ENCODE results near the gene NAV2.

DNA sequence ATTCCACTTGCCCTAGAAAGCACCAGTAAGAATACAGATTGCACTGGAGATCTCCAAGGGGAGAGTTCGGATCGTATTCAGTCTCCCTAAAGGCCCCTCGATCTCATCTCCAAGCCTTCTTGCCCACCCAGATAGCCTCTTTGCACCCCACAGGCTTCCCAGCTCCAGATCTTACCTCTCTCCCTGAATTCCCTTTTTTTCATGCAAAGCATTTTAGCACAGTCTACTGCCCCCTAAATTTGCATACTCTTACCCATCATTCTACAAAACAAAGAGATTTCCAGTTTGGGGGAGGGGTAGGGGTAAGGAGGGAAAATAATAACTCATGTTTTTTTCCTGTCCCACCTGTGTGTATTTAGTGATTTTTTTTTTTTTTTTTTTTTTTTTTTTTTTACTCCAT is 105.2 kb downstream of the NAV2 start:
- TF ChIP-seq, protein P1, sequence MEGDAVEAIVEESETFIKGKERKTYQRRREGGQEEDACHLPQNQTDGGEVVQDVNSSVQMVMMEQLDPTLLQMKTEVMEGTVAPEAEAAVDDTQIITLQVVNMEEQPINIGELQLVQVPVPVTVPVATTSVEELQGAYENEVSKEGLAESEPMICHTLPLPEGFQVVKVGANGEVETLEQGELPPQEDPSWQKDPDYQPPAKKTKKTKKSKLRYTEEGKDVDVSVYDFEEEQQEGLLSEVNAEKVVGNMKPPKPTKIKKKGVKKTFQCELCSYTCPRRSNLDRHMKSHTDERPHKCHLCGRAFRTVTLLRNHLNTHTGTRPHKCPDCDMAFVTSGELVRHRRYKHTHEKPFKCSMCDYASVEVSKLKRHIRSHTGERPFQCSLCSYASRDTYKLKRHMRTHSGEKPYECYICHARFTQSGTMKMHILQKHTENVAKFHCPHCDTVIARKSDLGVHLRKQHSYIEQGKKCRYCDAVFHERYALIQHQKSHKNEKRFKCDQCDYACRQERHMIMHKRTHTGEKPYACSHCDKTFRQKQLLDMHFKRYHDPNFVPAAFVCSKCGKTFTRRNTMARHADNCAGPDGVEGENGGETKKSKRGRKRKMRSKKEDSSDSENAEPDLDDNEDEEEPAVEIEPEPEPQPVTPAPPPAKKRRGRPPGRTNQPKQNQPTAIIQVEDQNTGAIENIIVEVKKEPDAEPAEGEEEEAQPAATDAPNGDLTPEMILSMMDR (optimal IDR thresholded peaks at IDR 0.05 in 1 of 3, IDR thresholded peaks at IDR 0.05 in 1 of 3, conservative IDR thresholded peaks at IDR 0.05 in 1 of 3; ENCODE audit: extremely low read depth in 1 of 3, insufficient read depth in 2 of 3, low read length in 3 of 3): no peak
- no peak for TF ChIP-seq EZH2 (IDR thresholded peaks at IDR 0.05; ENCODE audit: low read length)
